PFSK-1 (cell line): ENCODE data around the gene LTBP1.

ENCODE experiments used
- FOXP2 ChIP-seq: optimal IDR thresholded peaks from 2 replicates; pipeline ENCODE3; 2011; ENCODE audit warnings: borderline replicate concordance, control low read depth, inconsistent platforms; ENCODE audit not compliant: insufficient read depth; ENCODE audit errors: extremely low read length, extremely low read depth
- POLR2AphosphoS5 ChIP-seq: IDR thresholded peaks from 2 replicates; pipeline ENCODE4 v1.6.1; 2012; ENCODE audit warnings: low read depth, mild to moderate bottlenecking, control low read depth, low read length, moderate library complexity
- REST ChIP-seq, 2 experiments: IDR thresholded peaks; 2 replicates each; pipeline versions ENCODE4 v1.6.1 to v1.8.0; 2011 to 2012; ENCODE audit warnings: low read depth in 2 of 2, low read length in 2 of 2, control low read depth in 1 of 2, inconsistent platforms in 1 of 2, mild to moderate bottlenecking in 1 of 2, moderate library complexity in 1 of 2; ENCODE audit not compliant: insufficient read depth in 1 of 2
- SIN3A ChIP-seq: IDR thresholded peaks from 2 replicates; pipeline ENCODE4 v1.6.1; 2012; ENCODE audit warnings: mild to moderate bottlenecking, low read length, moderate library complexity, borderline replicate concordance; ENCODE audit not compliant: insufficient read depth
- TAF1 ChIP-seq: IDR thresholded peaks from 2 replicates; pipeline ENCODE4 v1.6.1; 2012; ENCODE audit warnings: low read length, control low read depth, borderline replicate concordance; ENCODE audit not compliant: insufficient read depth

Gene LTBP1

GRCh38 chr2:32940316-32940997, 6.3 kb upstream of the LTBP1 start:
- TF ChIP-seq POLR2AphosphoS5 (no peak), REST (IDR thresholded peaks at IDR 0.05; ENCODE audit: insufficient read depth in 1 of 2, low read depth in 2 of 2, low read length in 2 of 2) (no peak), SIN3A (no peak), FOXP2 (no peak), TAF1 (no peak)

GRCh38 chr2:32941944-32942690, 4.6 kb upstream of the LTBP1 start:
- TF ChIP-seq POLR2AphosphoS5 (no peak), FOXP2 (no peak), TAF1 (no peak), REST (IDR thresholded peaks at IDR 0.05; ENCODE audit: insufficient read depth in 1 of 2, low read depth in 2 of 2, low read length in 2 of 2) (no peak), SIN3A (no peak)

GRCh38 chr2:32942793-32943485, 3.8 kb upstream of the LTBP1 start:
- TF ChIP-seq SIN3A, result no peak
- no peak for TF ChIP-seq POLR2AphosphoS5
- no peak for TF ChIP-seq TAF1
- no peak for TF ChIP-seq FOXP2
- TF ChIP-seq REST (IDR thresholded peaks at IDR 0.05; ENCODE audit: insufficient read depth in 1 of 2, low read depth in 2 of 2, low read length in 2 of 2), result no peak

- no peak for TF ChIP-seq REST (IDR thresholded peaks at IDR 0.05; ENCODE audit: insufficient read depth in 1 of 2, low read depth in 2 of 2, low read length in 2 of 2)
- no peak for TF ChIP-seq FOXP2
- TF ChIP-seq POLR2AphosphoS5, result no peak
- TF ChIP-seq TAF1, result no peak
- no peak for TF ChIP-seq SIN3A
These were observed 1.5 kb upstream of the LTBP1 start for GRCh38 chr2:32945286-32945685.
